ENCODE measurements around the gene RHOT2. TPM values are rescaled to one million over a fixed set of nuclear protein-coding genes. Genes with fewer than 3 reads are reported as not detected.

Gene RHOT2
- total and polyA plus RNA-seq, 9 of the 15 experiments (the other 6 are each of a cell fraction or from before 2014, with no cell fraction given), result 5.0 to 373 (median 112) TPM

- no peak for TF ChIP-seq TFE3 (CRISPR knock-in tag; IDR thresholded peaks at IDR 0.05)
- TF ChIP-seq ZNF134 (CRISPR knock-in tag; conservative IDR thresholded peaks at IDR 0.05), result no peak
- no peak for TF ChIP-seq HDGF (IDR thresholded peaks at IDR 0.05)
- no peak for TF ChIP-seq MCM3 (IDR thresholded peaks at IDR 0.05)
- TF ChIP-seq ZNF764 (CRISPR knock-in tag; IDR thresholded peaks at IDR 0.05; ENCODE audit: low read depth), result no peak
- TF ChIP-seq ZNF785 (CRISPR knock-in tag; IDR thresholded peaks at IDR 0.05), result no peak
- TF ChIP-seq ZBTB11 (CRISPR knock-in tag; IDR thresholded peaks at IDR 0.05), result peak; percentile 93 to 99 (median 98)
- no peak for TF ChIP-seq ATF4 (CRISPR knock-in tag; IDR thresholded peaks at IDR 0.05)
- 0 out of 2 replicates have a peak, but pooled peaks have one; percentile 20 for TF ChIP-seq PTBP1 (IDR thresholded peaks at IDR 0.05; ENCODE audit: low read depth, low read length)
- TF ChIP-seq NRF1 (conservative IDR thresholded peaks at IDR 0.05 in 1 of 2, IDR thresholded peaks at IDR 0.05 in 1 of 2), result peak; percentile 78 to 84; a peak in 3 of 4 replicates
- no peak for TF ChIP-seq ZFP36 (IDR thresholded peaks at IDR 0.05; ENCODE audit: low read depth, low read length, partially characterized antibody)
- no peak; the same call in 1 of the 2 replicates for TF ChIP-seq TCF3 (CRISPR knock-in tag; IDR thresholded peaks at IDR 0.05)
- TF ChIP-seq ZSCAN29 (IDR thresholded peaks at IDR 0.05), result no peak
- TF ChIP-seq MAZ (CRISPR knock-in tag; conservative IDR thresholded peaks at IDR 0.05 in 1 of 2, IDR thresholded peaks at IDR 0.05 in 1 of 2), result peak in 1 of 2 experiments; percentile 90
- no peak; the same call in 1 of the 2 replicates for TF ChIP-seq ZNF165 (CRISPR knock-in tag; IDR thresholded peaks at IDR 0.05; ENCODE audit: borderline replicate concordance)
Measured at GRCh38 chr16:720990-721764, 53.2 kb downstream of the RHOT2 start, which contains the start of gene ANTKMT (continued).

Data from K562 (cell line).